Activated CD8-positive, alpha-beta memory T cell treated with anti-CD3 and anti-CD28 coated beads, Interleukin-2, amount 50 U/mL, for 1 hour (primary cell): ENCODE results near the gene MAGI1.
"Not testable (repeated sequence)": the region's sequence is repeated elsewhere in the genome, so short reads cannot be mapped to it uniquely, and the experiment has no call there.

Experiments
- DNase-seq: peaks from one replicate; pipeline ENCODE4 v3.0.0-alpha.2; 2020; ENCODE audit errors: extremely low read depth

MAGI1 gene

DNA sequence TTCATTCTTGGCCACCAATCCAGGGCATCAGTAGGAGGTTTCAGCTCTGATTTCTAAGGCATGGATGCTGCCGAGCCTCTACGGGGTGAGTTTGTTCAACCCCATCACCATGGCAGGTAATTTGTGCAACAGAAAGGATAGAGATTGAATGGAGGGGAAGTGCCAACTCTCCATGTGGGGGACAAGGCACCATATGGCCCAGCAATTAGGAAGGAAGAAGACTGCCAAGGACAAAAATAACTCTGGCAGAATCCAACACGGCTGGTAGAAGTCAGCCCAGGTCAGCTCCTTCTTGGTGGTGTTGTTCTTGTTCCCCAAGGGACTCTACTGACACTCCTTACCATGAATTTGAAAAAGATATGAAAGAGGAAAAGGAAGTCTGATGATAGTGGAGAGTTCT is 503.9 kb downstream of the MAGI1 start:
- DNase-seq = no peak

DNA sequence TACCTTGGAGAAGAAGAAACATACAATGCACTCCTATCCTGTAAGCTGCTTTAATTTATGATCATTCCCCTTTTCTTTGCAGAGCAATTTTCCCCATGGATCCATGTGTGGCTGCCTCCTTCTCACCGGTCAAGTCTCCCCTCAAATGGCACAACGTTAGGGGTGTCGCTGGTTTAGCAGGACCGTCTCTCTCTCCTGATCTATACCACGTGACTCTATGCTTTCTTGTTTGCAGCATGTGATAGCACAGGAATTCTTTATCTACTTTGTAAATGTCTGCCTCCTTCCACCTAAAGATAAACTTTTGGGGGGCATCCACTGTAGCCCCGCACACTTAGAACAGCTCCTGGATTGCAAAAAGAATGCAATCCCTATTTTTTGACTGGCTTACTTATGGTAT is 506.0 kb downstream of the MAGI1 start:
- DNase-seq = no peak

DNA sequence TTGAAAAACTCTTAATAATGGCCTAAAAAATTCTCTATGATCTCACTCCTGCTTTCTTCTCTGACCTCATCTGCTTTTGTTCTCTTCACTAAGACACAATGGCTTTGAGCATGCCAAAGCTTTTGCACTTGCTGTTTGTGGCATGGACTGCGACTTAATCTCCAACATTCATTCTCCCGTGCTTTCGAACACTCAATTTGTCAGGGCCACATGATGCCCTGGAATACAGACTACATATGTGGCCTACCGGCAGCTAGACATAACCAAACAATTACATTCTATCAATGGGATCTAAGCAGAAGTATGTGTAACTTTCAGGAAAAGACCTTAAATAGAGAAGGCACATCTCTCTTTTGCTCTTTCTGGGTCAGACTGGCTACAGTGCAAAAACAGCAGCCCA is 506.5 kb downstream of the MAGI1 start:
- no peak for DNase-seq

DNA sequence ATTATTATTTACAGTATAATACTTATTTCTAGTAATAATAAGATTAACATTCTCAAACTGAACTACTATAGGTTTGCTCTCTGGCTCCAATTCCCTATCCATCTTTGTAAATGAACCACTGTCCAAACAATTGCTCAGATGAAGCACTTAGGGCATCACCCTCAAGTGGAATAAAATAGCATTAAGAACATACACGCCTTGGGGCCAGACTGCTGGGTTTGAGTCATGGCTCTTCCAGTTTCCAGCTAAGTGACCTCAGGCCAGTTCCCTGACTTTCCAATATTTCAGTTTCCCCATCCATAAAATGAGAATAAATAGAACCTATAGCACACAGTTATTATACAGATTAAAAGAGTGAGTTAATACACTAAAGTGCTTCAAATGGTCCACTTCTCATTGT is 507.2 kb downstream of the MAGI1 start:
- no peak for DNase-seq

DNA sequence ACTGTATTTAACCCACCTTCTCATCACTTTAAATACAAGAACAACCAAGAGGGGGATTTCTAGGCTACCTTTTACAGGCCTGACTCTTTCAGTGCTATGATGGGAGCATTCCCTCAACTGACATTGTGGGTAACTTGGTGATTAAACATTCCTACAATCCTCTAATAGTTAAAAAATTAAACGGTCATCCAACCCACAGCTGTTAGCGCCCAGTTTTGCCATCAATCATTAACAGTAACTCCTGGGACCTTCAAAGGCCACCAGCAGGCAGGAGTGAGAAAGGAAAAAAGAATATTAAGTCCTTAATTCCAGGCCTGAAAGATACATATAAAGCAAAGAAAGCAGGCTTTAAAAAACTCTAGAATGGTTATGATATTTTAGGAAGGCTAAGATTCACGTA is 512.1 kb downstream of the MAGI1 start:
- no peak for DNase-seq

DNA sequence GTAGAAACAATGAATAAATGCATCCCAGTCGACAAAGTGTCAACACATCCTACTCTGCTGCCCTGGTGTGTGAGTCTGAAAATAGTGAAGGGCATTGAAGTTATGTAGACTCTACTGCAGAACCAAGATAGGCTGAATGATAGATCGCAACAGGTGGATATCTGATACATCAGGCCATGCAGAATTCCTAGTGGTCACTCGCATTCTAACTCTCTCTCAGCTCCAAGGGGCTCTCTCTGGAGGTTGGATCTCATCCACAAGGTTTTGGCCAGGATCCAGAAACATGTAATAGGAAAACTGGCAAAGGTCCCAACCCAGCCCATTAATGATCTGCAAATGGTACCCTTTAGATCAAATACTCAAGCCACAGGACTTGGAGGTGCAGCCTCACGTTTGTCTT is 514.1 kb downstream of the MAGI1 start:
- DNase-seq = no peak

DNA sequence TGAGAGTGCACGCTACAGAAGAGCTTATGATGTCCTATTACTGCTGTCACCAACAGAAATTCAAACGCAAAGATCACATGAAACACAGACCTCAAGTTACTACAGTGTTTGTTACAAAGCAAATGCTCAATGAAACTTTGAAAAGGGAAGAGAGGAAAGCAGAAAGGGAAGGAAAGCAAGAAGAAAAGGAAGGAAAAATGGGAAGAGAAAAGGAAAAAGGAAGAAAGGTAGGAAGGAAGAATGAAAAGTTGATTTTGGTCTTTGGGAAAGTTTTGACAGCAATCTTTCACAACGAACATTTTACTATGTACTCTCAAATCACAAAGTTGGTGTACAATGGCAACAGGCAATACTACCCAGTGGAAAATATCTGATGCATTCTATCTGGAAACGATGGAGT is 514.8 kb downstream of the MAGI1 start:
- no peak for DNase-seq

DNA sequence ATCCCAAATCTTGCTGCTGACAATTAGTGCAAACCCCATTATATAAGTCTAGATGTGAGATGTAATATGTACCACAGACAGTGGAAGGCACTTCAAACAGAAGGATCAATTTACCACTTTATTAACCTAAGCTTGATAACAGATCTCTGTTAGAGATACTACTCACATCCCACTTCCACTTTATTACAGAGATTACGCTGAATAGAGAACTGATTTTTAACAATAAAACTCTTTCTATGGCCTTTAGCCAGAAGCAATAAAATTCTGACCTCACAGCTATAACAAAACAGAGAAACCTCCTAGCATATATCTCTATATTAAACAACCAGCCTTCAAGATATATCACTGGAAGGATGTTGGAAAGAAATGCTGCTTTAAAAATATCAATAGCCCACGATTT is 517.7 kb downstream of the MAGI1 start:
- DNase-seq = no peak

DNA sequence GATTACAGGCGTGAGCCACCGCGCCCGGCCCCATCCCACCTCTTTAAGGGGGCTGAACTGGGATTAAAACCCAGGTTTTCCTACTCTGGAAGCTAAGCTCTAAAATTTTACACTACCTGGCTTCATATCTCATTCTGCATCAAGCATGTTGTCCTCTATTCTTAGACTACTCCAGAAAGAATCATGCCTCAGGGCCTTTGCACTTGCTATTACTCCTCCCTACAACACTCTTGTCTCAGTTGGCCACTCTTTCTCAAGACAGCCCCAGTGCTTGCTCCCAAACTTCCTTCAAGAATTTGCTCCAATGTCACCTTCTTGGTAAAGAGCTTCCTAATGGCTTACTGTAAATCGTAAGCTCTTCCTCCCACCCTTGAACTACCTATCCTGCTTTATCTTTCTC is 521.7 kb downstream of the MAGI1 start:
- DNase-seq = no peak

DNA sequence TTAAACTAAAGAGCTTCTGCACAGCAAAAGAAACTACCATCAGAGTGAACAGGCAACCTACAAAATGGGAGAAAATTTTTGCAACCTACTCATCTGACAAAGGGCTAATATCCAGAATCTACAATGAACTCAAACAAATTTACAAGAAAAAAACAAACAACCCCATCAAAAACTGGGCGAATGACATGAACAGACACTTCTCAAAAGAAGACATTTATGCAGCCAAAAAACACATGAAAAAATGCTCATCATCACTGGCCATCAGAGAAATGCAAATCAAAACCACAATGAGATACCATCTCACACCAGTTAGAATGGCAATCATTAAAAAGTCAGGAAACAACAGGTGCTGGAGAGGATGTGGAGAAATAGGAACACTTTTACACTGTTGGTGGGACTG is 524.4 kb downstream of the MAGI1 start:
- DNase-seq = not testable (repeated sequence)

DNA sequence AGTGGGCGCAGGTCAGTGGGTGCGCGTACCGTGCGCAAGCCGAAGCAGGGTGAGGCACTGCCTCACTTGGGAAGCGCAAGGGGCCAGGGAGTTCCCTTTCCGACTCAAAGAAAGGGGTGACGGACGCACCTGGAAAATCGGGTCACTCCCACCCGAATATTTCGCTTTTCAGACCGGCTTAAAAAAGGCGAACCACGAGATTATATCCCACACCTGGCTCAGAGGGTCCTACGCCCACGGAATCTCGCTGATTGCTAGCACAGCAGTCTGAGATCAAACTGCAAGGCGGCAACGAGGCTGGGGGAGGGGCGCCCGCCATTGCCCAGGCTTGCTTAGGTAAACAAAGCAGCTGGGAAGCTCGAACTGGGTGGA is 529.3 kb downstream of the MAGI1 start:
- DNase-seq = not testable (repeated sequence)

DNA sequence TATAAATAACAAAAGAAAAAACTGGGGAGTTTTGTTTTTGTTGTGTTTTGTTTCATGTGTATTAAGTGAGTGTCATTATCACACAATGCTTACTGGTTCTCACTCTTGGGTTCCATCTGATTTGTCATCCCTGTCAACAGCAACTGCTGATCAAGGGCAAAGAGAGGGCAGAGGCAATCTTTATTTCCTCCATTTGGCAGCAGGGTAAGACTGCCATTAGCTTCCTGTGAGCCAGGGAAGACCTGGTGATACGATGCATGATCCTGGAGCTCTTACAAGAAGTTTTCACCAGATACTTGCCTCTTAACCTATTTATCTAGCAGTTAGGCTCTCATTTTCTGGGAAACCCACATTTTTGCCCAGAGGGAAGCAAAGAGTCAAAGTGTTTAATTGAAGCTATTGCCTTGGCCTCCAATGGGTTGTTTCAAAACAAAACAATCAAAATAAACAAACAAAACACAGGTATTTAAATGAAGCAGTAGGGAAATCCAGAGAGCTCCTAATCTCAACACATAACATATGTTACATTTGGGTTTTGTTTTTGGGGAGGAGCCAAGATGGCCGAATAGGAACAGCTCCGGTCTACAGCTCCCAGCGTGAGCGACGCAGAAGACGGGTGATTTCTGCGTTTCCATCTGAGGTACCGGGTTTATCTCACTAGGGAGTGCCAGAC is 529.8 kb downstream of the MAGI1 start:
- no peak for DNase-seq

DNA sequence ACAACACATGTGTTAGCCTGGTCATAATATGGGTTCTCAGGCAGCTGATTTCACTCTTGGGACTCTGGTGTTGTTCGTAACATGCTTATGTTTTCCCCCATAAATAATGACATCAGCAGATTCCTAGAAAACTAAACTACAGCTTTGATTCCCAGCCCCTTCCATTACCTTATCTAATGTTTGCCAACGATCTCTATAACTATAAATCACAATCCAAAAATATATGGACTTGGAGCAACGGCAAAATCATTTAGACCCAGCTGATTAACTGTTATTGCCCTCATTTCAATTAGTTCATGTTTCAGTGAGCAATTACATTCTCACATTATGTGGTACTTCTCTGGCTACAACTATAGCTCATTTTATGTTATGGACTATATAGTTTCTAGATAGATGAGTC is 531.3 kb downstream of the MAGI1 start:
- no peak for DNase-seq

DNA sequence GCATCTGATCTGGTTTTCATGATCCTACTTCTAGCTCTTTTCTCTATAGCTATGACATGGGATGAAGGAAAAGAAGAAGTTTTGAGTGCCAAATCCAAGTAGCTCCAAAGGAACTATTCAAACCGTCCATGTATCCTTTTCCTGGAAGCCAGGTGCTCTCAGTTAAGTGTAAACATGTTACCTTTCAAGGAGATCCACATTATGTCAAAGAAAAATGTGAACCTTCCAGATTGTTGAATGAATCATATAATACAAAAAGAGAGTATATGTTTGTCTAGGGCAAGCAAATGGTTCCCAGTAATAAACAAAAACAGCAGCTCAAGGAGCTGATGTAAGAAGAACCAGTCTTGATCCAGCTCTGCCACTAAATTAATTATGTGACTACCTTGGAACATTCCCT is 534.9 kb downstream of the MAGI1 start:
- no peak for DNase-seq

DNA sequence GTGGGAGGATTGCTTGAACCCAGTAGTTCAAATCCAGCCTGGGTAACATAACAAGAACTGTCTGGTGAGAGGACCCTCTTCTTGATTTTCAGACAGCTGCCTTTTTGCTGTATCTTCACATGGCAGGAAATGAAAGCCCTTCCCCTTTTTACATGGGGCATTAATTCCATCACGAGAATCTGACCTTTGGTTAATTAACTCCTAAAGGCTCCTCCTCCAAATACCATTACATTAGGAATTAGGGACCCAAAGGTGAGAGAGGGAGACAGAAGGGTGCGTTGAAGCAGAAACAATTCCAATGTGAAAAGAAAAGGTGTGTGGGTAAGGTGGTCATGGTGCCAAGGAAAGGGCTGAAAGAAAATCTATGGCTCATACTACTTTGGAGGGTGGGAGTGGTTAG is 536.2 kb downstream of the MAGI1 start:
- DNase-seq = no peak

DNA sequence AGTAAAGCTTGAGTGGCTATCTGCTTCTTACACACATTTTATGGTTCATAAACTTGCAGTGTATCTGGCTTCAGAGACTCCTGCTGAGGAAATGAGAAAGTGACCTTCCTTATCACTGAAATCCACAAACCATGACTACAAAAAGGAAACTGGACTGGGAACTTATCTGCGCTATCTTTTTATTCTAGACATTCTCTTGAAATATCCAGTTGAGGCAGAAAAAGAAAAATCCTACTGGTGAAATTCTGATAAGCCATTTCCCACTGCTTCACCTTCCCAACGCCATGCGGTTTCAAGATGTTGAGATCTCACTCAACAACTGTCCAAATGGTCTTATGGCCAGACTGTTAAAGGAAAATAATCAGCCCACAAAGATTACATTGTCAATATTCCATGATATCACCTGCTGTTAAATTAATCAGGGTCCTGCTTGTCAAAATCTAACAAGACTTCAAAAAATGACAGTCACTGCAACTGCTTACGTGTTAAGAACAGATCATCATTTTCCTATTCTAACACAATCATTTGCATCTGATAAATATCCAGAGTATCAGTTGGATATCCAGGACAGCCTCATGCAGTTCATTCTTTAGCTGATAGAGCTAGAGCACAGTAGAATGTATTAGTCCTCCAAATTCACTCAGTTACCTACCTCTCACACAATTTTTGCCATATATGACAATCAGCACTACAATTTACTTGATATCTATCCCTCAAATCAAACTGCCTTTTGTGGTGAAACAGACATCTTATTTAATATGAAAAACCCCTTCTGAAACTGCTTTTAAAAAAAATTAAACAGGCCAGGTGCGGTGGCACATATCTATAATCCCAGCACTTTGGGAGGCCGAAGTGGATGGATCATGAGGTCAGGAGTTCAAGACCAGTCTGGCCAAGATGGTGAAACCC is 538.1 kb downstream of the MAGI1 start:
- DNase-seq = no peak

DNA sequence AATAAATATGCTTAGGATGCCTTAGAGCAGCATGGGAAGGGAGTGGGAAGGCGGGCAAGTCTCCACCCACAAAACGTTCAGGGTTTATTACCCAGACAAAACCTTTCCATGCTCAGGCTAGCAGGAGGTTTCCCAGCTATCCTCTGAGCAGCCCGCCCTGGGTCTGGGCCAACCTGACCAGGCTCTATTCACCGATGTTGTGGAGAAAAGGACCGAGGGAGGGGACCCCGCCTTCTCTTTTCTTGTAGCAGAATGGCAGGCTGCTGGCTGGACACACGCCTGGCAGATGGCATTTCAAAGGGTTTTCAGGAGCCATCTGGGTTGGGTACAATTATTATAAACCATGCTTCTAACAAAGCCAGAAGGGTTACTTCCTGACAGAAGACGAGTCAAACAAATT is 540.9 kb downstream of the MAGI1 start:
- no peak for DNase-seq

DNA sequence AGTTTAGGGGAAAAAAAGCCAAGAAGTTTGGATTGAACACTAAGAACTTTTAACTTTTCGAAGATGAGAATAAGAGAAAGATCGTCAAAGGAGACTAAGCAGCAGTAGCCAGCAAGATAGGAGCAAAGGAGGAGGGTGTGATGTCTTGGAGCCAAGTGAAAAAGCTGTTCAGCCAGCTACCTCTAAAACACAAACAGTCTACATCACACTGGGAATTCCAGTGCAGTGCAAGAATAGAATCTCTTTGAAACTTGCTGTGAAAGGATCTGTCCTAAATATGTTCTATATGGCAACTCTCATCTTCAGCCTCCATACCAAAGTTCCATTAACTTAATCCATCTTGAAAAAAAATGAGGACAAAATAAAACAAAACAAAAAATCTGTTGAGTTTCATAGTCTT is 541.5 kb downstream of the MAGI1 start:
- DNase-seq = no peak

DNA sequence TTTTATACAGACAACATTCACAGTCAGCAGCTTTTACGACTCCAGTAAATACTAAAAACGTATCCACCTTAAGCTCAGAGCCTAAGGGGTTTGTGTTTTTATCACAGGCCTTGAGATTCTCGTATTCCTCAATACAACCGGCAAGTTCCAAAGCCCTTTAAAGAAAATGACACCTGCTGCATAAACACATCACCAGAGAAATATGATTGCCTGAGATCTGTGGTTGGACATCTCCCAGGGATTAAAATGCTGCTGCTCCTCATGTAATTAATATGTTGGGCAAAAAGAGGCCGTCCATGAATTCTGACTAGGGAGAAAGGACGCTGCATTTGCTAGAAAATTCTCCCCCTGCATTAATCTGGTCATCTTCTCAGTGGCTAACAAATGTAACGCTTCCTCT is 544.8 kb downstream of the MAGI1 start:
- no peak for DNase-seq

DNA sequence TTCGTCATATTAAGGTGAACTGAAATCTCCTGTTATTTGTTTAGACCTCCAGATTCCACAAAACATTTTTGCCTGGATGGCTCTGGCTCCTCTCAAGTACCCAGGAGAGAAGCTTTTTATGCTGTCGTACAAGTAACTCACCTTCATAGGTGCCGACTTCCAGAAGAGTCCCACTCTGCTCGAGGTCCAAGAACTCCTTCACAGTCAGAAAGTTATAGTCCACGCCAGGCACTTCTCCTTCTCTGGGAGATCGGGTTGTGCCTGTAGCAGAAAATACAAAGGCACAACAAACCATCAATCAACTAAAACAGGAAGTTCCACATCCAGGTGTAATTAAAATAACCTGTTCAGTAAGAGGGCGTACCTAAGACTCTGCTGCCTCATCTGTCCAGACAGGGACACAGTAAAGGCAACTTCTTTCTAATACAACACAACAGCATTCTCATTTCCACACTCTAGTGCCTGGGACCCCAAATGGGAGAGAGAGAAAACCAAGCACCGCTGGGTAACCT is 545.3 kb downstream of the MAGI1 start:
- no peak for DNase-seq

DNA sequence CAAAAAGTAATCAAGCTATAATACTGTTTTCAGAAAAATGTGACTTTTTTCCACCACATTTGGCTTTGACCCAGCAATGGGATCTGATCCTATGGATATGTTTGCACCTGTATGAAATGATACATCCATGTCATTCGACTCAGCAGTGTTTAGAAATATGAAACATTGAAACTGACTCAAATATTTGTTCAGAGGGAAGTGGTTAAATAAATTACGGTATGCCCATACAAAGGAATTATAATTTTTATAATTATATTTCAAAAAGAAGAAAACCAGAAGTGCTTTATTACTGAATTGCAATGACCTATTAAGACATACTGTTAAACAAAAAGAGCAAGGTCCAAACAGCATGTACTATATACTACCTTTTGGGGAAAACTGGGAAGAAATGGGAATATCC is 546.5 kb downstream of the MAGI1 start:
- DNase-seq = no peak

DNA sequence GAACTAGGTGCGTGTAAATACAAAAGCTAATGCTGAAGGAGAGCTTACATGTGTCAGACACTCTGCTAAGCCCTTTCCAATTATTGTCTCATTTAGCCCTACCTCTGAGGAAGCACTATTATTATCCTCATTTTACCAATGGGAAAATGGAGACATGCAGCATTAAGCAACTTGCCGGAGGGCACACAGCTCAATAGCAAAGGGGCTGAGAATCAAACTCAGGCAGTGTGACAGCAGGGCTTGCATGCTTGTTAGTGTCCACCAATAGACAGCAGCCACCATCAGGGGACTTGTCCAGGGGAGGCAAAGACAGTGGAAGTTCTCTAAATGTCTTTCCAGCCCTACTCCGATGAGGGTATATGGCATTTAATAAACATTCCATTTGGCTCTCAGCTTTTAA is 548.6 kb downstream of the MAGI1 start:
- no peak for DNase-seq

DNA sequence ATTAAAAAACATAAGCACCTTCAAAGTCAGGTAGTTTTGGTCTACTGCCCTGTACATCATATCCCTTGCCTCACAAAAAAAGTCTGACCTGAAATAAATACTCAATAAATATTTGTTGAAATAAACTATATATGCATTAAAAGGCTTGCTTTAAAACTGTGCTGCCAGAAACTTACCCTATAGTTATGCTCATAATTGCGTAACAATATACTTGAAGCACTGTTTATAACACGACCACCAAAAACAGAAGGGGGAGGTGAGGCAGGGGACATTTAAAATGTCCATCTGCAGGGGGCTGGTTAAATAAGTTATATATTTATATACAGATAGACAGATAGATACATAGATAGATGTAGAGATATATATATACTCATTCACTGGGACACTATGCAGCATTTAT is 549.5 kb downstream of the MAGI1 start:
- no peak for DNase-seq
